GM18520 (cell line): ENCODE results near the gene SCIN.

ENCODE experiments used
- ATAC-seq: cut with Tn5 transposase; IDR thresholded peaks from one replicate; pipeline ENCODE4 v1.9.1; 2021; ENCODE audit not compliant: unreplicated experiment

Gene SCIN

DNA sequence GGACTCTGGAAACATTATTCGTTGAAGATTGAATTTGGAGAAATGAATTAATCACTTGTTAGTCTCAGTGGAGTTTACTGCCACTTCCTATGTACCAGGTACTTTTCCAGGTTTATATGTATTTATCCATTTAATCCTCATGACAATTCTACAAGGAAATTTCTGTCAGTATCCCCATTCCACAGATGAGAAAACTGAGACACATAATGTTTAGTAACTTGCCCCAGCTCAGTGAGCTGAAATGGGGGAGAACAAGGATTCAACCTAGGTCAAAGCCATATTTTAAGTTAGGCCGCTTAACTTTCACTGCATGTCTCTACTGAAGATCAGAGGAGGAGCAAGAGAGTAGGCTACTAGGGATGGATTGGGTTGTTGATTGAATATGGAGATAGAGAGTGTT, 4.6 kb upstream of the SCIN start:
- no peak for ATAC-seq

- peak; percentile 78 for ATAC-seq
These were observed 3.5 kb upstream of the SCIN start for GRCh38 chr7:12567015-12567414.

GRCh38 chr7:12569673-12570072, 847 bp upstream of the SCIN start:
- no peak for ATAC-seq

- ATAC-seq, result no peak
These were observed 369 bp upstream of the SCIN start for GRCh38 chr7:12570168-12570533.

- ATAC-seq, result no peak
These were observed 1.2 kb downstream of the SCIN start for GRCh38 chr7:12571691-12572090.

DNA sequence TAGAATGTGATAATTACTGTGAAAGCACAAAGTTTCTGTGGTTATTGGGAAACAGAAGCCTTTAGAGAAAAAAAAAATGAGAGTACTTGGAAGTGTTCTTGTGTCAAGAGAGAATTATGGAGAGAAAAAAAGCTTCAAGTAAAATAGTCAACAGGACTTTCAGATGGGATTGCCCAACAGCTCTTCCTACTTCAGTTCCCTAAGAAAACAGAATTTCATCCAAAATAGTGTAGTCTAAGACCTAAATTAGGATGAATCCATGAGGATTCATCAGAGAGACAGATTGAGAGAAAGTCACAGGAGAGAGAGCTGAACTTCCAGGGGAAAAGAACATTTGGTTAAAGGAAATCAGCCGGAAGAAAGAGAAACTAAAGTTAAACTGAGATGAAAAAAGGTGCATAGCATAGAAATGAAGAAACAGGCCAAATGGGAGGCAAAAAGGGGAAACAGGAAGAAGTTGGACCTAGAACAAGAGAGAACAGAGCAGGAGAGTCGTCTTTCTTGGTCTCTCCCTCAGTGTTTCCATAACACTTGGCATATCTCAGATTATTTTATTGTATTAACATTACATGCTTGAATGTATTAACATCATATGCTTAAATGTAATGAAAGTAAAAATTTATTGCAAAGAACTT, 2.5 kb downstream of the SCIN start:
- ATAC-seq, result no peak

GRCh38 chr7:12573885-12574284, 3.4 kb downstream of the SCIN start:
- no peak for ATAC-seq

GRCh38 chr7:12578930-12579640, 8.6 kb downstream of the SCIN start:
- ATAC-seq, result peak; percentile 84

DNA sequence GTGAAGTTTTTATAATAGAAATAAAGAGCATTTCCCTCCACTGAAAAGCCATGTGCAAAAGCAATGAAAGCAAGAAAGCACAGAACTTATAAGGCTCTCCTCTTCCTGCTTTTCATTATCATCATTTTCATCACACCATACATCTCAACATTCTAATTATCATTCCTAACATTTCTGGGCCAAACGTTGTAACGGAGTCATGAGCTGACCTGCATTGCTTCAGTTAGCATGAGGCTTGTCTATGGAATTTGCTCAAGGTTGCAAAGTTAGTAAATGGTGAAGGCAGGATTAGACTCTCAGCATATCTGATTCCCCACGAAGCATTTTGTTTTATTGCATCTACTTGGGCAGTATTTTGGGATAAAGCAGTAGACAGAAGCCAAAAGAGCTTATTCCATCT, 11.4 kb downstream of the SCIN start:
- no peak for ATAC-seq

GRCh38 chr7:12582362-12582761, 11.8 kb downstream of the SCIN start:
- ATAC-seq, result no peak

DNA sequence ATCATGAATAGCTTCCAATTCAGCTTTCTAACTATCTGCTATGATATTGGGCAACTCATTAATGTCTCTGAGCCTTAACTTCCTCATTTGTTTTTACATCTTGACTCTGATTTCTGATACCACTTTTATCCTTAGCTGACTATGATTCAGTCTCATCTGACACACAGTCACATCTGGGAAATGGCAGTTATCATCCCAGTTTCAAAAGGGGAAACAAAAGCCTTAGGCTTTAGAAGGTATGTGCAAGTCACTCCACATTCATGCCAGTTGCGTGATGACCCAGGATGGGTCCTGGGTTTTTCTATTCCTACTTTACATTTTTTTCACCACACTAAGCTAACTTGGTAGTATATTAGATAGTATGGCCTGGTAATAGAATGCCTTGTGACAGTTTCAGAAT, 12.7 kb downstream of the SCIN start:
- no peak for ATAC-seq

DNA sequence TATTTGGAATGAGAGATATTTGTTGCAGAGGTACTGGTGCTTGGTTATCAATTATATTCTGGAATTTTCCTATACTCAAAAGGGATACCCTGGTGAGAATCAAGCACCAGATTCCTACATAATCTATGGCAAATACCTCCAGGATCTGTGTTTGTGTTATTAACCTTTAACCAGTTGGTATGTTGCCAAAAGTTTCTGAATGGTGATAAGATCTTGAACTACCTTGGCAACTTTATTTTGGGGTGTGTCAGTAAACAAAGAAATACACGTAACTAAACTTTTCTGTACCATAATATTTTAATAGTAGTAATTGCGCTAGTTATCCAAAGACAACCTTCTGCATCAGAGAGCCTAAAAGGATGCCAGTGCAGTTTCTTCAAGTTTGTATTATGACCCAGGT, 13.4 kb downstream of the SCIN start:
- no peak for ATAC-seq

GRCh38 chr7:12584930-12585329, 14.4 kb downstream of the SCIN start:
- ATAC-seq, result peak; percentile 88

GRCh38 chr7:12586271-12586670, 15.8 kb downstream of the SCIN start:
- no peak for ATAC-seq

DNA sequence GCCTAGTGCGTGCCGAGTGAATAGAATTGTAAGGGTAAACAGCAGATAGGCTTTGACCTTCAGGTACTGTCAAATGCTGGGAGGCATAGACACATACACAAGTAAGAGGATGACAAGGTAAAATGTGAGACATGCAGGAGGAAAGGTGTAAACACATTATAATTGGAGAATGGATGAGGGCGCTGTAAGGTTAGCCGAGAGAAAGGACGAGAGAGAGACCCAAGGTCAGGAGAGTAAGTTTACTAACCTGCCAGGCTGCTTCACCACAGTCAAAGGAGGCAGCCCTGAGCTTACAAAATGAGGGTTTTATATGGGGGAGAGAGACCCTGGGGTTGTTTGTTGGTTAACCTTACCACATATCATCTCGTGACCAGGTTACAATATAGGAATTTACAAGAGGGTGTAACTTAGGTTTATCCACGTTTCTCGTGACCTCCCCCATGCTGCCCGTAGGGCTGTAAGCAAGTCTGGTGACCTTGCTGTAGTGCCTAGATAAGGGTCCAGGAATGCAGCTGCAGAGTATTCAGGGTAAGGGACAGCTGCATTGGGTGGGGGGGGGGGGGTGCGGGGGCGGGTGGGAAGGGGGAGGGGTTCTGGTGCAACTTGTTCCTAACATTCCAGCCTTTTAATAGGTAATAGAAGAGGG, 17.9 kb downstream of the SCIN start:
- ATAC-seq, result no peak

GRCh38 chr7:12590559-12590958, 20.0 kb downstream of the SCIN start:
- ATAC-seq, result no peak

DNA sequence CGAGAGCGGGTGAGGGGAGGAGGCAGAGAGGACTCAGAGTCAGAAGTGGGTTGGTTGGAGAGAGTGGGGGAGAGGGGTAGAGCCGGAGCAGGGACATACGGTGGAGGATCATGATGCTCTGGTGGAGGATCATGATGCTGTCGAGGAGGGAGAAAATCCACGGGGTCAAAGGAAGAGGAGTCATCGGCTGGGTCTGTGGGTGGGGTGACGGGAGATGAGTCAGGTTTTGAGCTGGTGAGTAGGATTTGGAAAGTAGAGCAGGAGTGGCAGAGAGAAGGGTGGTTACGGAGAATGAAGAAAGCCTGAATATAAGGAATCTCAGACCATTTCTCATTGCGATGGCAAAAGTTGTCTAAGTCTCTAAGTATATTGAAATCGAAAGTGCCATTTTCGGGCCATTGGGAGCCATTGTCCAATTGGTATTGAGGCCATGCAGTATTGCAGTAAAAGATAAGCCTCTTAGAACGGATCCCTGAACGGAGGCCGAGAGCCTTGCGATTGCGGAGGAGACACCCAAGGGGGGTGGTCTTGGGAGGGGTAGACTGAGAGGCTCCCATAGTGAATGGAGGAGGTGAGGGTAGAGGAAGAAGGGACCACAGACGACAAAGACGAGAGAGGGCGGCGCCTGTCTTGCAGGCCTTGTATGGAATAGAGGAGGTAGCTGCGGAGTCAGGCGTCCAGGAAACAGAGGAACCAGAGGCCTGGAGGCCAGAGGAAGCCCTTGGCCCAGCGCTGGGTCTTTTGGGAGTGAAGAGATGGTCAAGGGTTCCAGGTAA, 23.8 kb downstream of the SCIN start:
- ATAC-seq, result no peak

DNA sequence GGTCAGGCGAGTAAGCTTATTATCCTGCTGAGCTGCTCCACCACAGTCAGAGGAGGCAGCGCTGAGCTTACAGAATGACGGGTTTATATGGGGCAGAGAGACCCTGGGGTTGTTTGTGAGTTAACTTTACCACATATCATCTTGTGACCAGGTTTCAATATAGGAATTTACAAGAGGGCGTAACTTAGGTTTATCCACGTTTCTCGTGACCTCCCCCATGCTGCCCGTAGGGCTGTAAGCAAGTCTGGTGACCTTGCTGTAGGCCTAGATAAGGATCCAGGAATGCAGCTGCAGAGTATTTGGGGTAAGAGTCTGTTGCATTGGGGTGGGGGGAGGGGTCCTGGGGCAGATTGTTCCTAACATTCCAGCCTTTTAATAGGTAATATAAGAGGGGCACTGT, 24.6 kb downstream of the SCIN start:
- ATAC-seq, result no peak

DNA sequence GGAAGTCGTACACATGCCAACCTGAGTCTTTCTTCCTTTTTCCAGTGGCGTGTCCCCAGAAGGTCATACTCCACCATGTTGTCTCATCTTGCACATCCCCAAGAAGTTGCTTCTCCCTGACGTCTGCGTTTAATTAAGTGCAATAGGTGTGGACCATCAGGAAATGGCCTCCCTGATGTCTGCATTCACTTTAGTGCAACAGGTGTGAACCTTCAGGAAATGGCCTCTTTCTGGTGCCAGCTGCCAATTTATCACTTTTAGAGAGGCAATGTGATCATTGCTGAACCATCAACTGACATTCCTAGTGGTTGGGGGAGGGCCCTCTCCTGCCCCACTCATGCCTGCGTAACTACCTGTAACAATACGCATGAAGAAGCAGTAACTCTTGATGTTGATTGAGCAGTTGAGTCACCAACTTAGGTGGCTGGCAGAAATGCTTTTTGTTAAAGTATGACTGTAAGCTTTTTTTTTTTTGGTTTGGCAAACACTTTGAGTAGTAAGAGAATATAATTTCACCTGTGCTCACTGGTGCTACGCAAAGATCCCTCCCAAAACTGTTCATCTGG, 25.8 kb downstream of the SCIN start:
- ATAC-seq, result no peak

DNA sequence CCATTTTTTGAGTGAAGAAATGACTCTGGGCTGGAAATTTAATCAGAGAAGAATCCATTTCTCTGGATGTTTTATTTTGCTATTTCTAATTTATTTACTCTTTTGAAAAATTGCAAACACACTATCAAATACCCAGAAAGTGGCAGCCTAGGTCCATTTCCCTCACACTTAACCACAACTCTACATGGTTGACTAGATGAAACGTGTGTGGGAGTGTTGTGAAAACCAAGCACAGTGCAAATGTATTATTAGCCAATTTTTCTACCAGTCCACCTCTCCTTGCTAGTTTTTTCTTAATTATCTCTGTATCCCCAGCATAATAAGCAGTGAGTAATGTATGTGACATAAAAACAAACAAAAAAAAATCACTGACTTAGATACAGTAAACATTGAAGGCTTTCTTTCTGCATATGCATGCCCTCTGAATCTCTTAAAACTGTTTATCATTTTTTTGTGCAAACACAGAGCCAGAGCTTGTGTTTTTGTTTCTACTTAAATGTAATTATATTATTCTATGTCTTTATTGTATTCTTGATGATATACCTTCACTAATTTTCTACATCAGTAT, 30.9 kb downstream of the SCIN start:
- peak; percentile 95 for ATAC-seq

DNA sequence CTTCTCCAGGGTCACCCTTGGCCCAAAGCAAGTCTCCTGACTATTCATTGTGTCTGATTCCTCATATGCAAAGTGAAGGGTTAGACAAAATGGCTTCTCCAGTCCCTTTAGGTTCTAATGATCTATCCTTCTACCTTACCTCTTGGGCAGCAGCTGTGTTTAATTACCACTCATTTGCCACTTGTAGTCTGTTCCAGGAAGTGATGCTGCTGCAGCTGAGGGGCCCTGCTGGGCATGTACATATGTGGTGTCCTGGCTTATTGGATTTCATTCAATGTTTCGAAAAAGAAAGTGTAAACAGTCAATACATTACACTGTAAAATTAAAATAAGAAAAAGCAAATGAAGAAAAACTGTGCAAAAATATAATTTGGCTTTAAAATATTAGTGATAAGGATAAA, 36.6 kb downstream of the SCIN start:
- peak; percentile 68 for ATAC-seq
